ENCODE measurements around the gene SLC15A1.

The SLC15A1 gene

GRCh38 chr13:98722958-98723357, 29.5 kb downstream of the SLC15A1 start:
- no peaks in the 10 kb centered on the region for H3K79me2 ChIP-seq (ENCODE audit: control insufficient read depth, insufficient read depth, low read length, poor library complexity)
- no peak overlapping the region for H4K12ac ChIP-seq (ENCODE audit: low read depth, low read length)
- no peak overlapping the region for H3K27ac ChIP-seq (ENCODE audit: low read depth, low read length)
- no peak overlapping the region for H3K4ac ChIP-seq (ENCODE audit: low read depth, low read length)
- no peak overlapping the region for H2BK12ac ChIP-seq (ENCODE audit: low read length)
- H2AFZ ChIP-seq (ENCODE audit: insufficient read depth, low read length, poor library complexity), result no peak overlapping the region
- peak in 1 of 2 donors; percentile 35 for DNase-seq
- no peaks in the 10 kb centered on the region for H3K79me1 ChIP-seq (ENCODE audit: low read length)
- H3K36me3 ChIP-seq (ENCODE audit: control insufficient read depth in 1 of 2, insufficient read depth in 2 of 2, low read length in 2 of 2), result no peaks in the 10 kb centered on the region
- no peaks in the 10 kb centered on the region for H3K27me3 ChIP-seq (ENCODE audit: insufficient read depth, low read length)
- no peak overlapping the region for H3K9ac ChIP-seq (ENCODE audit: low read length)
- peaks cover 4 to 5% of the 10 kb centered on the region in 2 experiments for H3K4me1 ChIP-seq (ENCODE audit: control insufficient read depth in 1 of 2, insufficient read depth in 2 of 2, low read length in 2 of 2)
- no peak overlapping the region for H4K91ac ChIP-seq (ENCODE audit: low read depth, low read length)
- H2BK120ac ChIP-seq (ENCODE audit: insufficient read depth, low read length, poor library complexity), result no peak overlapping the region
- no peak overlapping the region for H3K23ac ChIP-seq (ENCODE audit: low read length)
- H3K9me3 ChIP-seq (ENCODE audit: insufficient read depth, low read depth, low read length), result peaks cover 3% of the 10 kb centered on the region
- no peak overlapping the region for H3K18ac ChIP-seq (ENCODE audit: low read length)
- no peak overlapping the region for H4K8ac ChIP-seq (ENCODE audit: low read depth, low read length)
- H3K14ac ChIP-seq (ENCODE audit: low read length), result no peak overlapping the region
- no peak overlapping the region for H3K4me3 ChIP-seq (ENCODE audit: low read depth, low read length)
- no peak overlapping the region for H2AK5ac ChIP-seq (ENCODE audit: low read length)
- no peak overlapping the region for H3K4me2 ChIP-seq (ENCODE audit: low read length)
- no peak overlapping the region for H2BK5ac ChIP-seq (ENCODE audit: low read depth, low read length, poor library complexity)
- WGBS (ENCODE audit: extremely low coverage, insufficient coverage, insufficient read length), result no CpG with 5 or more reads among the region's 3 CpGs

- Histone ChIP-seq H2BK12ac (ENCODE audit: low read length) (no peak overlapping the region), H3K36me3 (ENCODE audit: control insufficient read depth in 1 of 2, insufficient read depth in 2 of 2, low read length in 2 of 2) (no peaks in the 10 kb centered on the region), H3K9me3 (ENCODE audit: insufficient read depth, low read depth, low read length) (peaks cover 1% of the 10 kb centered on the region), H2AFZ (ENCODE audit: insufficient read depth, low read length, poor library complexity) (no peak overlapping the region), H3K23ac (ENCODE audit: low read length) (no peak overlapping the region), H2AK5ac (ENCODE audit: low read length) (no peak overlapping the region), H3K18ac (ENCODE audit: low read length) (no peak overlapping the region), H4K91ac (ENCODE audit: low read depth, low read length) (no peak overlapping the region), H2BK120ac (ENCODE audit: insufficient read depth, low read length, poor library complexity) (no peak overlapping the region), H3K79me1 (ENCODE audit: low read length) (no peaks in the 10 kb centered on the region), H3K4me2 (ENCODE audit: low read length) (no peak overlapping the region), H4K12ac (ENCODE audit: low read depth, low read length) (no peak overlapping the region), H2BK5ac (ENCODE audit: low read depth, low read length, poor library complexity) (no peak overlapping the region), H3K27me3 (ENCODE audit: insufficient read depth, low read length) (no peaks in the 10 kb centered on the region), H3K4me1 (ENCODE audit: control insufficient read depth in 1 of 2, insufficient read depth in 2 of 2, low read length in 2 of 2) (peaks cover 4 to 5% of the 10 kb centered on the region in 2 experiments), H3K27ac (ENCODE audit: low read depth, low read length) (no peak overlapping the region), H3K4ac (ENCODE audit: low read depth, low read length) (no peak overlapping the region), H3K4me3 (ENCODE audit: low read depth, low read length) (no peak overlapping the region), H4K8ac (ENCODE audit: low read depth, low read length) (no peak overlapping the region), H3K79me2 (ENCODE audit: control insufficient read depth, insufficient read depth, low read length, poor library complexity) (no peaks in the 10 kb centered on the region), H3K14ac (ENCODE audit: low read length) (no peak overlapping the region), H3K9ac (ENCODE audit: low read length) (no peak overlapping the region)
- WGBS (ENCODE audit: extremely low coverage, insufficient coverage, insufficient read length), result no CpG with 5 or more reads among the region's 11 CpGs
- DNase-seq, result no peak
Observed at GRCh38 chr13:98721825-98722510, 30.5 kb downstream of the SLC15A1 start.

GRCh38 chr13:98719527-98720250, 32.8 kb downstream of the SLC15A1 start:
- DNase-seq, result peak; percentile 59 to 77
- no peak overlapping the region for H3K4me2 ChIP-seq (ENCODE audit: low read length)
- H3K9ac ChIP-seq (ENCODE audit: low read length), result no peak overlapping the region
- H3K9me3 ChIP-seq (ENCODE audit: insufficient read depth, low read depth, low read length), result no peaks in the 10 kb centered on the region
- H2BK12ac ChIP-seq (ENCODE audit: low read length), result no peak overlapping the region
- no peak overlapping the region for H3K4ac ChIP-seq (ENCODE audit: low read depth, low read length)
- no peak overlapping the region for H4K8ac ChIP-seq (ENCODE audit: low read depth, low read length)
- H3K27me3 ChIP-seq (ENCODE audit: insufficient read depth, low read length), result no peaks in the 10 kb centered on the region
- no peak overlapping the region for H2BK120ac ChIP-seq (ENCODE audit: insufficient read depth, low read length, poor library complexity)
- no peak overlapping the region for H2BK5ac ChIP-seq (ENCODE audit: low read depth, low read length, poor library complexity)
- H3K4me1 ChIP-seq (ENCODE audit: control insufficient read depth in 1 of 2, insufficient read depth in 2 of 2, low read length in 2 of 2), result peaks cover 4 to 5% of the 10 kb centered on the region in 2 experiments
- H3K79me1 ChIP-seq (ENCODE audit: low read length), result no peaks in the 10 kb centered on the region
- no peak overlapping the region for H2AFZ ChIP-seq (ENCODE audit: insufficient read depth, low read length, poor library complexity)
- H4K91ac ChIP-seq (ENCODE audit: low read depth, low read length), result no peak overlapping the region
- no peak overlapping the region for H3K4me3 ChIP-seq (ENCODE audit: low read depth, low read length)
- no peak overlapping the region for H3K14ac ChIP-seq (ENCODE audit: low read length)
- no peak overlapping the region for H3K18ac ChIP-seq (ENCODE audit: low read length)
- no peaks in the 10 kb centered on the region for H3K79me2 ChIP-seq (ENCODE audit: control insufficient read depth, insufficient read depth, low read length, poor library complexity)
- H4K12ac ChIP-seq (ENCODE audit: low read depth, low read length), result no peak overlapping the region
- no peak overlapping the region for H3K27ac ChIP-seq (ENCODE audit: low read depth, low read length)
- no peak overlapping the region for H2AK5ac ChIP-seq (ENCODE audit: low read length)
- no peaks in the 10 kb centered on the region for H3K36me3 ChIP-seq (ENCODE audit: control insufficient read depth in 1 of 2, insufficient read depth in 2 of 2, low read length in 2 of 2)
- no CpG with 5 or more reads among the region's 7 CpGs for WGBS (ENCODE audit: extremely low coverage, insufficient coverage, insufficient read length)
- no peak overlapping the region for H3K23ac ChIP-seq (ENCODE audit: low read length)

- no peak overlapping the region for H2AK5ac ChIP-seq (ENCODE audit: low read length)
- no peak overlapping the region for H4K8ac ChIP-seq (ENCODE audit: low read depth, low read length)
- no peak overlapping the region for H3K18ac ChIP-seq (ENCODE audit: low read length)
- H3K4me3 ChIP-seq (ENCODE audit: low read depth, low read length), result no peak overlapping the region
- peaks cover 4% of the 10 kb centered on the region in 2 experiments for H3K4me1 ChIP-seq (ENCODE audit: control insufficient read depth in 1 of 2, insufficient read depth in 2 of 2, low read length in 2 of 2)
- H3K23ac ChIP-seq (ENCODE audit: low read length), result no peak overlapping the region
- H4K91ac ChIP-seq (ENCODE audit: low read depth, low read length), result no peak overlapping the region
- no peaks in the 10 kb centered on the region for H3K27me3 ChIP-seq (ENCODE audit: insufficient read depth, low read length)
- no peak overlapping the region for H2BK120ac ChIP-seq (ENCODE audit: insufficient read depth, low read length, poor library complexity)
- no CpG with 5 or more reads among the region's 6 CpGs for WGBS (ENCODE audit: extremely low coverage, insufficient coverage, insufficient read length)
- H3K9ac ChIP-seq (ENCODE audit: low read length), result no peak overlapping the region
- no peak overlapping the region for H2AFZ ChIP-seq (ENCODE audit: insufficient read depth, low read length, poor library complexity)
- no peaks in the 10 kb centered on the region for H3K9me3 ChIP-seq (ENCODE audit: insufficient read depth, low read depth, low read length)
- no peaks in the 10 kb centered on the region for H3K79me2 ChIP-seq (ENCODE audit: control insufficient read depth, insufficient read depth, low read length, poor library complexity)
- no peak for DNase-seq
- H3K4me2 ChIP-seq (ENCODE audit: low read length), result no peak overlapping the region
- H3K79me1 ChIP-seq (ENCODE audit: low read length), result no peaks in the 10 kb centered on the region
- no peaks in the 10 kb centered on the region for H3K36me3 ChIP-seq (ENCODE audit: control insufficient read depth in 1 of 2, insufficient read depth in 2 of 2, low read length in 2 of 2)
- no peak overlapping the region for H2BK12ac ChIP-seq (ENCODE audit: low read length)
- H3K4ac ChIP-seq (ENCODE audit: low read depth, low read length), result no peak overlapping the region
- H2BK5ac ChIP-seq (ENCODE audit: low read depth, low read length, poor library complexity), result no peak overlapping the region
- no peak overlapping the region for H4K12ac ChIP-seq (ENCODE audit: low read depth, low read length)
- no peak overlapping the region for H3K27ac ChIP-seq (ENCODE audit: low read depth, low read length)
- no peak overlapping the region for H3K14ac ChIP-seq (ENCODE audit: low read length)
Observed at GRCh38 chr13:98717891-98718290, 34.6 kb downstream of the SLC15A1 start.

Data from trophoblast cell (in vitro differentiated cells and primary cell).